B cell (primary cell): ENCODE results near the gene PLPP7. TPM values are rescaled to one million over a fixed set of nuclear protein-coding genes. Genes with fewer than 3 reads are reported as not detected.

Experiments
- ATAC-seq: fragments of 200-7000 bp; cut with Tn5 transposase; one replicate; pipeline ENCODE4 v1.10.0; 2021; ENCODE audit warnings: low read depth, mild to moderate bottlenecking, moderate number of reproducible peaks, moderate library complexity
- CTCF ChIA-PET: fragments of 350-600 bp; sonication (Branson Sonifier 250); formaldehyde crosslinking; loops from one replicate; lab custom pipeline; 2021; ENCODE audit warnings: antibody characterized with exemption, inconsistent platforms; lab: Charles Lee
- POLR2A ChIA-PET: fragments of 350-600 bp; sonication (Branson Sonifier 250); formaldehyde crosslinking; loops from one replicate; lab custom pipeline; 2021; ENCODE audit warnings: antibody characterized with exemption; lab: Charles Lee
- DNase-seq: peaks from one replicate; pipeline ENCODE4 v3.0.0; 2013
- H2AFZ ChIP-seq: 2 replicates; pipeline ENCODE4 v1.6.1; 2012; ENCODE audit warnings: mild to moderate bottlenecking, low read depth, low read length; ENCODE audit not compliant: insufficient read depth, poor library complexity, severe bottlenecking
- H3K27ac ChIP-seq, 2 donors: 1 replicate in 1 of 2; 2 replicates in 1 of 2; pipeline ENCODE4 v1.5.1; 2012 to 2013; ENCODE audit warnings: low read length in 2 of 2, mild to moderate bottlenecking in 2 of 2, moderate library complexity in 1 of 2
- H3K27me3 ChIP-seq, 4 experiments: fragments of 200-600 bp in 1 of 4; sonication (generic) in 1 of 4; replicated peaks in 1 of 4; 1 replicate in 2 of 4; 2 replicates in 2 of 4; pipeline versions ENCODE4 v1.6.1 to v1.7.0; 2013 to 2016; ENCODE audit warnings: low read length in 3 of 4, mild to moderate bottlenecking in 2 of 4, mixed read lengths in 1 of 4, moderate library complexity in 1 of 4; ENCODE audit not compliant: insufficient read depth in 4 of 4, control insufficient read depth in 3 of 4; ENCODE audit errors: control extremely low read depth in 1 of 4
- H3K36me3 ChIP-seq, 2 experiments: replicated peaks in 1 of 2; 1 replicate in 1 of 2; 2 replicates in 1 of 2; pipeline versions ENCODE4 v1.6.1 to v1.7.1; 2013; ENCODE audit warnings: low read length in 1 of 2; ENCODE audit not compliant: insufficient read depth in 2 of 2, control insufficient read depth in 1 of 2; ENCODE audit errors: control extremely low read depth in 1 of 2, extremely low read depth in 1 of 2
- H3K4me1 ChIP-seq, 2 donors: fragments of 200-600 bp in 1 of 2; sonication (generic) in 1 of 2; 1 replicate in 1 of 2; 2 replicates in 1 of 2; pipeline versions ENCODE4 v1.5.1 to v1.6.1; 2013 to 2017; ENCODE audit warnings: low read length in 2 of 2; ENCODE audit not compliant: control insufficient read depth in 2 of 2, insufficient read depth in 2 of 2
- H3K4me2 ChIP-seq: replicated peaks from 2 replicates; pipeline ENCODE3; 2012; ENCODE audit warnings: mild to moderate bottlenecking, low read depth, low read length; ENCODE audit not compliant: poor library complexity, severe bottlenecking
- H3K4me3 ChIP-seq, 5 experiments: fragments of 200-600 bp in 1 of 5; sonication (generic) in 1 of 5; 1 replicate in 3 of 5; 2 replicates in 2 of 5; pipeline versions ENCODE4 v1.5.1 to v1.7.0; 2011 to 2016; ENCODE audit warnings: low read length in 4 of 5, mild to moderate bottlenecking in 4 of 5, low read depth in 2 of 5, control low read depth in 1 of 5, moderate library complexity in 1 of 5; ENCODE audit not compliant: insufficient read depth in 1 of 5; ENCODE audit errors: control extremely low read depth in 1 of 5, extremely low read depth in 1 of 5
- H3K79me2 ChIP-seq: fragments of 200-600 bp; sonication (generic); one replicate; pipeline ENCODE4 v1.6.0; 2016; ENCODE audit warnings: low read length; ENCODE audit not compliant: control insufficient read depth, insufficient read depth
- H3K9ac ChIP-seq: fragments of 200-600 bp; sonication (generic); 2 replicates; pipeline ENCODE4 v1.6.1; 2017; ENCODE audit warnings: mild to moderate bottlenecking, low read length, moderate library complexity
- H3K9me3 ChIP-seq, 3 donors: one replicate each; pipeline versions ENCODE4 v1.6.1 to v1.7.1; 2013; ENCODE audit warnings: low read length in 2 of 3; ENCODE audit not compliant: control insufficient read depth in 2 of 3, insufficient read depth in 1 of 3; ENCODE audit errors: control extremely low read depth in 1 of 3
- H4K20me1 ChIP-seq: 2 replicates; pipeline ENCODE4 v1.6.0; 2012; ENCODE audit warnings: mild to moderate bottlenecking, low read length; ENCODE audit not compliant: insufficient read depth, control insufficient read depth, poor library complexity, severe bottlenecking
- H3K27ac Mint-ChIP-seq: one replicate; pipeline ENCODE4 v1.8.0; 2021; ENCODE audit warnings: mixed read lengths
- H3K27me3 Mint-ChIP-seq: one replicate; pipeline ENCODE4 v1.8.0; 2021; ENCODE audit warnings: mixed read lengths
- H3K4me1 Mint-ChIP-seq: one replicate; pipeline ENCODE4 v1.8.0; 2021; ENCODE audit warnings: mixed read lengths
- H3K4me3 Mint-ChIP-seq: one replicate; pipeline ENCODE4 v1.8.0; 2021; ENCODE audit warnings: mixed read lengths
- H3K9me3 Mint-ChIP-seq: one replicate; pipeline ENCODE4 v1.8.0; 2022; ENCODE audit warnings: mixed read lengths; ENCODE audit not compliant: insufficient read depth
- CTCF ChIP-seq: fragments of 200-600 bp; IDR thresholded peaks from one replicate; pipeline ENCODE4 v1.8.0; 2022; ENCODE audit warnings: antibody characterized with exemption, mild to moderate bottlenecking
- EZH2 ChIP-seq: IDR thresholded peaks from 2 replicates; pipeline ENCODE4 v1.6.1; 2012; ENCODE audit warnings: borderline replicate concordance, low read depth, mild to moderate bottlenecking, moderate library complexity, low read length; ENCODE audit not compliant: insufficient read depth, poor library complexity, severe bottlenecking
- WGBS: methylation state at CpG from one replicate; pipeline ENCODE4 v1.1.5; 2013; ENCODE audit warnings: missing lambda C conversion rate; ENCODE audit not compliant: insufficient coverage; 5-methylcytosine and 5-hydroxymethylcytosine counted together
- intact Hi-C: fragments of 100-400 bp; cut with micrococcal nuclease; formaldehyde crosslinking; loops from one replicate; pipeline ENCODE4 v1.10.0; 2022
- polyA plus RNA-seq: library from polyadenylated mRNA; depleted of rRNA; stranded (reverse); fragments of >200 nt; gene quantifications from 2 replicates; pipeline ENCODE4 v1.2.3, GENCODE V29; 2012
- total RNA-seq, 2 donors: library from RNA; stranded (reverse); fragments of 120-200 nt in 1 of 2; gene quantifications; 1 replicate in 1 of 2; 2 replicates in 1 of 2; pipeline versions ENCODE4 v1.2.3 to v1.2.4, GENCODE V29; 2013 to 2022

PLPP7 gene
- total and polyA plus RNA-seq, 2 donors (not counting 1 experiment from before 2014, with no cell fraction given): 0.57 to 2.0 TPM

GRCh38 chr9:131346559-131346958, 57.0 kb downstream of the PLPP7 start:
- Mint-ChIP-seq H3K4me3 (no peak overlapping the region), H3K27me3 (peaks cover 8% of the 10 kb centered on the region), H3K4me1 (peaks cover 6% of the 10 kb centered on the region), H3K27ac (no peak overlapping the region), H3K9me3 (no peaks in the 10 kb centered on the region)
- H3K4me2 ChIP-seq: no peak overlapping the region
- no peaks in the 10 kb centered on the region for H4K20me1 ChIP-seq
- no peaks in the 10 kb centered on the region for H3K36me3 ChIP-seq
- ChIA-PET CTCF (interaction anchor here (1.1 to 1.6 kb wide), 4 partner anchors 10 to 128 kb away, joined by 3 to 5 read pairs (median 4); no protein-coding TSS in a partner anchor), POLR2A (no interaction called here)
- peaks cover 4 to 9% of the 10 kb centered on the region in 2 donors for H3K4me1 ChIP-seq
- ATAC-seq (no peak), DNase-seq (no peak)
- no peaks in the 10 kb centered on the region for H3K79me2 ChIP-seq
- no peak overlapping the region for H3K4me3 ChIP-seq
- intact Hi-C loops: no loop called here
- no peak overlapping the region for H3K9ac ChIP-seq
- H3K27ac ChIP-seq: no peak overlapping the region
- H2AFZ ChIP-seq: no peak overlapping the region
- peaks cover 0 to 4% (median 0%) of the 10 kb centered on the region in 4 experiments for H3K27me3 ChIP-seq
- TF ChIP-seq EZH2: no peak
- no peak for TF ChIP-seq CTCF
- peaks cover 0 to 3% (median 0%) of the 10 kb centered on the region in 3 donors for H3K9me3 ChIP-seq
- WGBS: 100% methylated on average over 2 of the region's 6 CpGs

- POLR2A ChIA-PET: no interaction called here
- Histone ChIP-seq H3K27ac (no peak overlapping the region), H3K9me3 (peaks cover 0 to 3% (median 0%) of the 10 kb centered on the region in 3 donors), H3K4me3 (no peak overlapping the region), H3K79me2 (no peaks in the 10 kb centered on the region), H3K4me1 (peaks cover 4 to 9% of the 10 kb centered on the region in 2 donors), H4K20me1 (no peaks in the 10 kb centered on the region), H3K4me2 (no peak overlapping the region), H3K9ac (no peak overlapping the region), H3K27me3 (peaks cover 0 to 4% (median 0%) of the 10 kb centered on the region in 4 experiments), H3K36me3 (no peaks in the 10 kb centered on the region), H2AFZ (no peak overlapping the region)
- no peak for TF ChIP-seq EZH2
- TF ChIP-seq CTCF: no peak
- Mint-ChIP-seq H3K4me1 (peaks cover 6% of the 10 kb centered on the region), H3K27ac (no peak overlapping the region), H3K9me3 (no peaks in the 10 kb centered on the region), H3K27me3 (peaks cover 8% of the 10 kb centered on the region), H3K4me3 (no peak overlapping the region)
- CTCF ChIA-PET: interaction anchor here (0.7 to 1.6 kb wide), 6 partner anchors 11 to 401 kb away, joined by 3 to 5 read pairs (median 4); no protein-coding TSS in a partner anchor
- WGBS: 78% methylated on average over 16 of the region's 19 CpGs
- DNase-seq (no peak), ATAC-seq (no peak)
- intact Hi-C loops: no loop called here
Observed at GRCh38 chr9:131347376-131348020, 58.0 kb downstream of the PLPP7 start.
